NT2/D1 (cell line): ENCODE measurements around the gene DOCK8.

ENCODE experiments used
- DNase-seq: peaks from one replicate; pipeline ENCODE4 v3.0.0-alpha.2; 2011; ENCODE audit warnings: low read depth, low spot score
- H3K27me3 ChIP-seq: 2 replicates; pipeline ENCODE4 v1.6.0; 2011; ENCODE audit warnings: mild to moderate bottlenecking; ENCODE audit not compliant: insufficient read length, insufficient read depth
- H3K36me3 ChIP-seq: 2 replicates; pipeline ENCODE4 v1.6.1; 2011; ENCODE audit warnings: mild to moderate bottlenecking, low read length, mixed read lengths; ENCODE audit not compliant: insufficient read depth, insufficient read length
- H3K4me1 ChIP-seq: 2 replicates; pipeline ENCODE4 v1.5.1; 2011; ENCODE audit not compliant: insufficient read depth, insufficient read length
- H3K4me3 ChIP-seq: 2 replicates; pipeline ENCODE4 v1.5.1; 2011; ENCODE audit warnings: low read depth; ENCODE audit not compliant: insufficient read length
- H3K9ac ChIP-seq: 2 replicates; pipeline ENCODE4 v1.6.0; 2011; ENCODE audit warnings: low read depth; ENCODE audit not compliant: insufficient read length
- H3K9me3 ChIP-seq: 2 replicates; pipeline ENCODE4 v1.5.1; 2011; ENCODE audit warnings: mild to moderate bottlenecking, low read length; ENCODE audit not compliant: insufficient read depth
- SUZ12 ChIP-seq: IDR thresholded peaks from 2 replicates; pipeline ENCODE4 v1.6.1; 2011; ENCODE audit not compliant: insufficient read length, insufficient read depth; ENCODE audit errors: extremely low read depth
- YY1 ChIP-seq: IDR thresholded peaks from 2 replicates; pipeline ENCODE4 v1.6.1; 2011; ENCODE audit not compliant: insufficient read length, insufficient read depth
- ZNF274 ChIP-seq: IDR thresholded peaks from 2 replicates; pipeline ENCODE4 v1.6.1; 2011; ENCODE audit warnings: mild to moderate bottlenecking, low read depth, low read length

DOCK8 gene

DNA sequence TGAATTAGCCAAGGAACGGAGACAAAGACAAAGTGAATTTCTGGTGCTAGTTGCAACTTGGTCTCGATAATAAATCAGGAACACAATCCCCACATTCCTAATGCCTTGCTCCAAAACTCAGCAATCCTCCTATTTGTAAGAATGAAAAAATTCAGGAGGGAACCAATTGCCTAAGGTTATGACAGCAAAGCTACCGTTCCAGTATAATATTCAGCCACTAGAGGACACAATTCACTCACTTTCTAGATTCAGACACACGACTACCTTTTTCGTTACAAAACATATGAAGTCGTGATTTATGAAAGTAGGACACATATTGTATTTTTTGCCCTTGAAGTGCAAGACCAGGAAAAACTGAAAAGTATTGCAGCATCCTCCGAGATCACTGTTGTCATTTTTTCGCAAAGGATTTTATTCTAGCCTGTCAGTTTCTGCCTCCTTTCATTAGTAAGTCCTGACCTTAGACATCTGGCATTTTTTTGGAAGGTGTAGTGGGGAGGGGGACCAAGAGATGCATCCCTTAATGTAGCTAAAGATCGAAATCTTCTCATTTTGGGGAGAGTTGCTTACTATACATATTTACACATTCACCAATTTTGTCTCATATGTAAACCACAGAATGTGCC, 133.1 kb downstream of the DOCK8 start:
- Histone ChIP-seq H3K9ac (no peak overlapping the region), H3K27me3 (no peaks in the 10 kb centered on the region), H3K4me3 (no peak overlapping the region), H3K36me3 (no peaks in the 10 kb centered on the region), H3K4me1 (no peaks in the 10 kb centered on the region), H3K9me3 (no peaks in the 10 kb centered on the region)
- no peak for DNase-seq
- TF ChIP-seq ZNF274 (no peak), SUZ12 (no peak), YY1 (no peak)

DNA sequence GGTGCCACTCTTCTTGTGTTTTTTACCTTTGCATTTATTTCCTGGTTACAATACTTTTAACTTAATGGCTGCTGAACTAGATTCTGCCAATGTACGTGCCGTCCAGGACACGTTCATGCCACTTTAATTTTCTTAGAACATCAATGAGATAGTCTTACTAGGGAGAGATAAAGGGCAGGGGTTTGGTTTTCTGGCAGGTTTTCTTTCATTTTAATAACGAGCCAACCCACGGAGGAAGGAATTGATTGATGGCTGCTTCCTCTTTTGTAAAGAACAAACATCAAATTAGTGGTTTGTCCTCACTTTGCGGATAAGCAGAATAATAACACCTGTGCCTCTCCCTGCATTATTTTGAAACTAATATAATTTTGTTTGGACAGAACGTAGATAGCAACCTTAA, 135.7 kb downstream of the DOCK8 start:
- no peak for DNase-seq
- no peaks in the 10 kb centered on the region for H3K36me3 ChIP-seq

DNA sequence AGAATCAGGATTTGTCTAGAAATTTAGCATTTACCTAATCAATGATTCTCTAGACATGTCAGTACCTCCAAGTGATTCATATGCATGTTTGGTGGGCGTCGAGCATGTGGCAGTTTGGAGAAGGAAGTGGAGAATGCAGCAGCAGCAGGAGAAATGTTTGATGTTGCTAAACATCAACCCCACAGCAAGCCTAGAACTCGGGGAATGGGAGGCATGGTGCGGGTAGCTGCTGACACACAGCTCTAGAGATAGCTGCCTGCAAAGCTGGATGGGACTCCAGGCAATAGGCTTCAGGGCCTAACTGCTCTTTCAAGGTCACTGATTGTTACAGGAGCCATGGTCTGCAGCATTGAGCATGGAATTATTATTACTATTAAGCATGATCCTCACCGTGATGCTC, 137.3 kb downstream of the DOCK8 start:
- no peaks in the 10 kb centered on the region for H3K9me3 ChIP-seq
- no peaks in the 10 kb centered on the region for H3K36me3 ChIP-seq
- H3K4me3 ChIP-seq, result no peak overlapping the region
- TF ChIP-seq YY1 (no peak), SUZ12 (no peak), ZNF274 (no peak)
- no peaks in the 10 kb centered on the region for H3K4me1 ChIP-seq
- DNase-seq, result no peak
- no peaks in the 10 kb centered on the region for H3K27me3 ChIP-seq
- H3K9ac ChIP-seq, result no peak overlapping the region

More for the DNA sequence above, 135.7 kb downstream of the DOCK8 start:
- no peak overlapping the region for H3K4me3 ChIP-seq
- H3K27me3 ChIP-seq, result no peaks in the 10 kb centered on the region
- no peak for TF ChIP-seq ZNF274
- no peak for TF ChIP-seq SUZ12
- TF ChIP-seq YY1, result no peak
- H3K9ac ChIP-seq, result no peak overlapping the region
- H3K9me3 ChIP-seq, result no peaks in the 10 kb centered on the region
- H3K4me1 ChIP-seq, result no peaks in the 10 kb centered on the region

DNA sequence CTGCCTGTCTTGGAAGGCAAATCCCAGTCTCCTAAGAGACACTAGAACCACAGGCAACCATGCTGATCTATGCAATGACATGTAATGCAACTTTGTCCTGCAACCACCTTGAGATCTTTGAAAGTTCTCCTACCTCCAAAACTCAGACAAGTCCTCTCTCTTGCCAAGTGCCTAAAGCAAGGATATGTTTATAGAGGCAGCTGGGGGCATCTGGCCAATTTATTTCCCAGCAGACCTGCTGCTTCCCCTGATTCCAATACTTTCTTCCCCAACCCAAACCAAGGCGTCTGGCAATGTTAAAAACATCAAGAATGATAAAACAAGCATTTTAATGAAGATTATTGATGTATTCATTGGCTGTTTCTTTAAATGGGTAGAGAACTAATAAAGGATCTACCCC, 138.4 kb downstream of the DOCK8 start:
- Histone ChIP-seq H3K9ac (no peak overlapping the region), H3K36me3 (no peaks in the 10 kb centered on the region), H3K4me1 (no peaks in the 10 kb centered on the region), H3K9me3 (no peaks in the 10 kb centered on the region), H3K27me3 (no peaks in the 10 kb centered on the region), H3K4me3 (no peak overlapping the region)
- DNase-seq, result no peak
- TF ChIP-seq SUZ12, result no peak
- TF ChIP-seq YY1, result no peak
- no peak for TF ChIP-seq ZNF274

DNA sequence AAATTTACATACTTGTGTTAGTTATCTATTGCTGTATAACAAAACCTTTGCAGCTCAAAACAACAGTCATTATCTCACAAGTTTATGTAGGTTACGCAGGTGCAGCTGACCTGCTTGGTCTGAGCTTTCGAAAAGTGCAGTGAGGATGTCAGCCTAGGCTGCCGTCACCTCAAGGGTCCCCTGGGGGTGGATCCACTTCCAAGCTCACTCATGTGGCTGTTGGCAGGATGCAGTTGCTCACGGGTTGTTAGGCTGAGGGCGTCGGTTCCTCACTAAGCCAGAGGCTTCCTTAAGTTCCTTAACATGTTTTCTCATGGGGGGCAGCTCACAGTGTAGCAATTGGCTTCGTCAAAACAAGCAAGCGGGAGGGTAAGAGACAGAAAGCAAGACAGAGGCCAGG, 139.8 kb downstream of the DOCK8 start:
- H3K27me3 ChIP-seq, result no peaks in the 10 kb centered on the region

DNA sequence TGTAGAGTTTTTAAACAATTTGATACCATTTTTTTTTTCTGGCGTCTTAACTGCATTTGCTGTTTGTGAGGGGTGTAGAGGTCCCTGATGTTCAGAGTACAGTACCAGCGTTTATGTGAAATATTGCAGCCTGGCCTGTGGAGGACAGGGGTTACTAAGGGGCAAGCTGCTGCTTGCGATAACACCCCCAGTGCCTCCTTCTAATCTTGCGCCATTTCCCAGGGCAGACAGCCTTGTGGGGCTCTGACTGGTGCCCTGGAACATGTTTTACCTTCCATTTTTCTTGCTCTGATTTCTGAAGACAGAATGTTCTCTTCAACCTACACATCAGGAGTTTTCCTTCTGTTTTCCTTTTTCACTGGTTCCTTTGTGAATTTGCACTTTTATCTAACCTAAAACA, 142.9 kb downstream of the DOCK8 start:
- H3K4me1 ChIP-seq, result no peaks in the 10 kb centered on the region
- no peak overlapping the region for H3K9ac ChIP-seq
- H3K9me3 ChIP-seq, result no peaks in the 10 kb centered on the region
- no peaks in the 10 kb centered on the region for H3K36me3 ChIP-seq
- no peaks in the 10 kb centered on the region for H3K27me3 ChIP-seq
- no peak for TF ChIP-seq SUZ12
- no peak for TF ChIP-seq YY1
- no peak for TF ChIP-seq ZNF274
- no peak for DNase-seq
- H3K4me3 ChIP-seq, result no peak overlapping the region

More for the DNA sequence above, 139.8 kb downstream of the DOCK8 start:
- Histone ChIP-seq H3K36me3 (no peaks in the 10 kb centered on the region), H3K9me3 (no peaks in the 10 kb centered on the region), H3K4me1 (no peaks in the 10 kb centered on the region), H3K4me3 (no peak overlapping the region), H3K9ac (no peak overlapping the region)
- TF ChIP-seq YY1 (no peak), SUZ12 (no peak), ZNF274 (no peak)
- DNase-seq, result no peak

DNA sequence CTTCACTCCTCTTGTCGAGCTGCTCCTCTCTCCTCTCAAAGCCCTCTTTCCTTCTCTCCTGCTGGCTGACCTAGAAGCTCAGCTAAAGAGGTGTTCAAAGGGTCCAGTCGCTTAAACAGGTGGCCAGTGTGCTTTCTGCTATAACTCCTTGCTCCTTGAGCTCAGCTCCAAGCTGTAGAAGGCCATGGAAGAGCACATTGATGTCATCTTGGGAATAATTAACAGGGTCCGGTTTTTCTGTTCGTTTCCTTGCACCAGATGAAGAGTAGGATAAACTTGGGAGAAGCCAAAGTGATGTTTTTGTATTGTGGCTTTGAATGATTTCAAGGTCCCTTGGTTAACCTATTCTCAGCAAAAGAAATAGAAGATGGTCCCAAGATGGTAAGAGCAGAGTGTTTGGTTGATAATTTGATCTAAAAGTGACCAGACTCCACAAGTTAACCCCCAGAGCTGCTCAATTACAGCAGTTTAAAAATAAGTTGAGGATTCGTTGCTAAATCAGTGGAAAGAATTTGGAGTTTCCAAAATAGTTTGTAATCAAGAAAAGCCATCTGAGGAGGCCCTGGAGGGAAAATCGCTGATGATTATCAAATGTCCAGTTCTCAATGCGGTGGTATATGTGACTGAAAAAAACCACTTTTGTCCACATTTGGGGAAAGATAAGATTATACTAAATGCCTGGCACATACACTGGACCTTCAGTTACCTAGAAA, 148.1 kb downstream of the DOCK8 start:
- TF ChIP-seq YY1 (no peak), ZNF274 (no peak), SUZ12 (no peak)
- Histone ChIP-seq H3K36me3 (no peaks in the 10 kb centered on the region), H3K4me1 (no peaks in the 10 kb centered on the region)

More for the DNA sequence above, 148.1 kb downstream of the DOCK8 start:
- Histone ChIP-seq H3K4me3 (no peak overlapping the region), H3K27me3 (no peaks in the 10 kb centered on the region), H3K9ac (no peak overlapping the region), H3K9me3 (no peaks in the 10 kb centered on the region)
- no peak for DNase-seq
